ENCODE results near the gene ENTPD5.

ENTPD5 gene

DNA sequence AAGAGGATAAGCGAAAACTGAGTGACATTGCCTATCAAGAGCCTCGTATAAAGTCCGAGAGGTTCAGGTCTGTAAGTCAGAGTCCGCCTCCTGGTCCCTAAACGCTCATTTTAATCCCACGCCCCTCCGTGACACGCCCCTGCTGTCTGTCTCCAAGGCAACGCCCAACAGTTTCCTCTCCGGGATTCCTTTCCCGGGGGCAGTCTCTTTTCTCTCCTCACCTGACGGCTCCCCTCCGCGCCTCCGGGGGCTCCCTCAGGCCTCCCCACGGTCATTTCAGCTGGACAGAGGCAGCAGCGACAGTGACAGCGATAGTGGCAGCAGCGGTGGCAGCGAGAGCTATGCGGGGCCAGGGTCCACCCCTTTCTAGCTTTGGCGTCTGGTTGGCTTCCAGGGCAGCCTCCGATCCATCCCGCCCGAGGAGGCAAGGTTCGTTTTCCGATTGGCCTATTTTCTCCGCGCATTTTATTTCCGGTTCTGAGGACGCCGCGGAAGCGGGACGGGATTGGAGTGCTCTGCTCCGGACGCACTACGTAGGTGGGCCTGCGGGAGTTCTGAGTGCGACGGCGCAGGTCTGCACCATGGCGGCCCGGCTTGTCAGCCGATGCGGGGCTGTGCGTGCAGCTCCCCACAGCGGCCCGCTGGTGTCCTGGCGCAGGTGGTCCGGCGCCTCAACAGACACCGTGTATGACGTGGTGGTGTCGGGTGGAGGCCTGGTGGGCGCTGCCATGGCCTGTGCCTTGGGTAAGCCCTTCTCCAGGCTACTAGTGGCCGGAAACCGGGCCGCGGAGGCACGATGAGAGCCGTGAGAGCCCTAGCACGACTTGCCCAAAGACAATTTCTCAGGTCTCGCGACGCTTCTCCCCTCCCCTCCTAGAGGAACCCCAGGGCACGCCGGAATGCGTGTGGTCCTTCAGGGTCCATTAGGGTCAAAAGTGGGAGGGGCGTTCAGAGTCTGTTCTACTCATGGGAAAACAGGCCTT is 69.0 kb downstream of the ENTPD5 start, which contains the start of the genes COQ6 and FAM161B:
COQ6 (plus strand) TSS at position 551 of the 983 bp plus-strand sequence; CDS start at position 582, 31 bp downstream.
FAM161B (minus strand) TSS at position 343 of the 983 bp plus-strand sequence; CDS start at position 275, 68 bp downstream.
- H3K4me1 ChIP-seq, result peaks cover 8% of the 10 kb centered on the region
- peak within 1 kb of the TSS; percentile 93 for H3K9ac ChIP-seq
- H2AFZ ChIP-seq, result peak within 1 kb of the TSS; percentile 98
- H3K9me3 ChIP-seq (ENCODE audit: control insufficient read depth, low read length), result no peaks in the 10 kb centered on the region
- TF ChIP-seq, protein P1, sequence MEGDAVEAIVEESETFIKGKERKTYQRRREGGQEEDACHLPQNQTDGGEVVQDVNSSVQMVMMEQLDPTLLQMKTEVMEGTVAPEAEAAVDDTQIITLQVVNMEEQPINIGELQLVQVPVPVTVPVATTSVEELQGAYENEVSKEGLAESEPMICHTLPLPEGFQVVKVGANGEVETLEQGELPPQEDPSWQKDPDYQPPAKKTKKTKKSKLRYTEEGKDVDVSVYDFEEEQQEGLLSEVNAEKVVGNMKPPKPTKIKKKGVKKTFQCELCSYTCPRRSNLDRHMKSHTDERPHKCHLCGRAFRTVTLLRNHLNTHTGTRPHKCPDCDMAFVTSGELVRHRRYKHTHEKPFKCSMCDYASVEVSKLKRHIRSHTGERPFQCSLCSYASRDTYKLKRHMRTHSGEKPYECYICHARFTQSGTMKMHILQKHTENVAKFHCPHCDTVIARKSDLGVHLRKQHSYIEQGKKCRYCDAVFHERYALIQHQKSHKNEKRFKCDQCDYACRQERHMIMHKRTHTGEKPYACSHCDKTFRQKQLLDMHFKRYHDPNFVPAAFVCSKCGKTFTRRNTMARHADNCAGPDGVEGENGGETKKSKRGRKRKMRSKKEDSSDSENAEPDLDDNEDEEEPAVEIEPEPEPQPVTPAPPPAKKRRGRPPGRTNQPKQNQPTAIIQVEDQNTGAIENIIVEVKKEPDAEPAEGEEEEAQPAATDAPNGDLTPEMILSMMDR (IDR thresholded peaks at IDR 0.05), result peak; percentile 9
- H3K4me2 ChIP-seq (ENCODE audit: low read length), result peak within 1 kb of the TSS; percentile 96
- H3K4me3 ChIP-seq (ENCODE audit: low read depth, low read length), result peak within 1 kb of the TSS; percentile 97
- no peaks in the 10 kb centered on the region for H3K27me3 ChIP-seq (ENCODE audit: control insufficient read depth, insufficient read depth, low read length)
- peaks cover 4% of the 10 kb centered on the region for H3K79me2 ChIP-seq
- no peaks in the 10 kb centered on the region for H3K36me3 ChIP-seq (ENCODE audit: control insufficient read depth, insufficient read depth, low read length)
- H3K27ac ChIP-seq, result peak within 1 kb of the TSS; percentile 95

DNA sequence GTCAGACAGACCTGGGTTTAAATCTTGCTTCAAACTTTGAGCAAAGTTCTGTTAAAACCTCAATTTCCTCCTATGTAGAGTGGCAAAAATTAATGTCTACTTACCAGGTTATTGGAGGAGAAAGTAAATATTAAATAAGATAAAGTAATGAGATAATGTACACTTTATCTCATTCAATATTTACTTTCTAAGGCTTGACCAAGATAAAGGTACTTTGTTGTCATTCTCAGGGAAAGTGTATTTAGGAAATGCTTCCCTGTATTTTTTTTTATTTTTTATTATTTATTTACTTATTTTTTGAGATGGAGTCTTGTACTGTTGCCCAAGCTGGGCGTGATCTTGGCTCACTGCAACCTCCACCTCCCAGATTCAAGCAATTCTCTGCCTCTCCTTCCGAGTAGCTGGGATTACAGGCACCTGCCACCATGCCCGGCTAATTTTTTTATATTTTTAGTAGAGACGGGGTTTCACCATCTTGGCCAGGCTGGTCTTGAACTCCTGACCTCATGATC is 73.9 kb downstream of the ENTPD5 start:
- Histone ChIP-seq H3K4me3 (ENCODE audit: low read depth, low read length) (no peak overlapping the region), H3K4me2 (ENCODE audit: low read length) (no peak overlapping the region), H3K36me3 (ENCODE audit: control insufficient read depth, insufficient read depth, low read length) (no peaks in the 10 kb centered on the region), H3K9ac (no peak overlapping the region), H2AFZ (no peak overlapping the region), H3K27ac (no peak overlapping the region), H3K79me2 (no peaks in the 10 kb centered on the region), H3K9me3 (ENCODE audit: control insufficient read depth, low read length) (no peaks in the 10 kb centered on the region), H3K4me1 (no peaks in the 10 kb centered on the region), H3K27me3 (ENCODE audit: control insufficient read depth, insufficient read depth, low read length) (no peaks in the 10 kb centered on the region)
- TF ChIP-seq, protein P1 (IDR thresholded peaks at IDR 0.05), result no peak

DNA sequence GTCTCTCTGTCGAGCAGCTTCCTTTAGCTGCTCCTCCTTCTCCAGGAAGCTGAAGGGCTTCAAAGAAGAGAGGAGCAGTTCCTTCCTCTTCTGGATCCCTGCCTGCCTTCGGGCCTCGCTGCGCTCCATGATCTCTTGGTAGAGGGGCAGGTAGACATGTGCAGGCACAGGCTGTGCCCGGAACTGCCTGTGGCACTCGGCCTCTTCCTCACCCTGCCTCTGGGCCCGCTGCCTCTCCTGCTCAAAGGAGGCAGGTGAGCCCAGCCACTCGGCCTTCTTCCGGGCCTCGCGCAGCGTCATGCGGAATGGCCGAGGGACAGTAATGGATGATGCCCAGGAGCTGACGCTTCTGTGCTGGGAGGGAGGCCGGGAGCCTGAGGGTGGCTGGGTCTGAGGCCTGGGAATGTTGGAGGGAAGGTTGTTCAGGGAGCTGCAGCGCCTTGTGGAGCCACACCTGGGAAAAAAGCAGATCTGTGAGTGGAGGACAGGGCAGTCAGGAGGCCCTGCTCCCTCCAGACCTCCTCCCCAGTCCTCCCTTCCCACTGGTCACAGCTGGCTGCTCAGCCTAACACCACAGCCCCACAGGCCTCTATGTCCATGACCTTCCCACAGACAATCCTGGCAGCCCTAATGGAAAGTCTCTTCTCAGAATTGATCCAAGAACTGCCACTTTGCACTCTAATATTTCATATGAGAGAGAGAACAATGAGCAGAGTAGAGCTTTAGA is 74.5 kb downstream of the ENTPD5 start:
- TF ChIP-seq, protein P1 (IDR thresholded peaks at IDR 0.05), result no peak
- no peak overlapping the region for H3K4me2 ChIP-seq (ENCODE audit: low read length)
- no peaks in the 10 kb centered on the region for H3K4me1 ChIP-seq
- no peak overlapping the region for H3K9ac ChIP-seq
- no peaks in the 10 kb centered on the region for H3K27me3 ChIP-seq (ENCODE audit: control insufficient read depth, insufficient read depth, low read length)
- H3K27ac ChIP-seq, result no peak overlapping the region
- no peaks in the 10 kb centered on the region for H3K9me3 ChIP-seq (ENCODE audit: control insufficient read depth, low read length)
- no peaks in the 10 kb centered on the region for H3K79me2 ChIP-seq
- no peaks in the 10 kb centered on the region for H3K36me3 ChIP-seq (ENCODE audit: control insufficient read depth, insufficient read depth, low read length)
- no peak overlapping the region for H3K4me3 ChIP-seq (ENCODE audit: low read depth, low read length)
- no peak overlapping the region for H2AFZ ChIP-seq

GRCh38 chr14:73943083-73943482 is 76.0 kb downstream of the ENTPD5 start:
- Histone ChIP-seq H3K36me3 (ENCODE audit: control insufficient read depth, insufficient read depth, low read length) (no peaks in the 10 kb centered on the region), H3K79me2 (no peaks in the 10 kb centered on the region)
- TF ChIP-seq, protein P1 (IDR thresholded peaks at IDR 0.05), result no peak

More at GRCh38 chr14:73943083-73943482, 76.0 kb downstream of the ENTPD5 start:
- H3K9me3 ChIP-seq (ENCODE audit: control insufficient read depth, low read length), result no peaks in the 10 kb centered on the region
- H3K4me1 ChIP-seq, result no peaks in the 10 kb centered on the region
- no peak overlapping the region for H3K27ac ChIP-seq
- H3K27me3 ChIP-seq (ENCODE audit: control insufficient read depth, insufficient read depth, low read length), result no peaks in the 10 kb centered on the region
- H2AFZ ChIP-seq, result no peak overlapping the region
- H3K4me3 ChIP-seq (ENCODE audit: low read depth, low read length), result no peak overlapping the region
- H3K9ac ChIP-seq, result no peak overlapping the region
- no peak overlapping the region for H3K4me2 ChIP-seq (ENCODE audit: low read length)
